Measurements from ENCODE around the gene MAGEA11.

GRCh38 chrX:149718757-149719156 lies 6.9 kb downstream of the MAGEA11 start:
- no peak for TF ChIP-seq CTCF (IDR thresholded peaks at IDR 0.05)
- no peak for TF ChIP-seq EP300 (IDR thresholded peaks at IDR 0.05)
- no peak for TF ChIP-seq POLR2A (IDR thresholded peaks at IDR 0.05)

Measured in upper lobe of left lung (tissue), 4 donors.